Mesenchymal stem cell (in vitro differentiated cells and primary cell): ENCODE data around the gene ANKS1B.

Experiments
- DNase-seq: peaks from one replicate; pipeline ENCODE4 v3.0.0-alpha.2; 2013
- H2AFZ ChIP-seq: one replicate; pipeline ENCODE4 v1.6.1; 2013; ENCODE audit warnings: low read depth, mild to moderate bottlenecking, control low read depth, inconsistent platforms, low read length, moderate library complexity
- H2AK5ac ChIP-seq: 2 replicates; pipeline ENCODE4 v1.6.1; 2013; ENCODE audit warnings: low read length, moderate library complexity, mild to moderate bottlenecking, inconsistent platforms; ENCODE audit not compliant: severe bottlenecking
- H2BK120ac ChIP-seq: one replicate; pipeline ENCODE4 v1.6.1; 2013; ENCODE audit warnings: low read depth, mild to moderate bottlenecking, inconsistent platforms, low read length, moderate library complexity
- H2BK12ac ChIP-seq, 2 experiments: one replicate each; pipeline ENCODE4 v1.6.1; 2013; ENCODE audit warnings: inconsistent platforms in 2 of 2, low read length in 2 of 2, mild to moderate bottlenecking in 2 of 2, moderate library complexity in 2 of 2, control low read depth in 1 of 2
- H2BK15ac ChIP-seq: one replicate; pipeline ENCODE4 v1.6.1; 2013; ENCODE audit warnings: mild to moderate bottlenecking, low read depth, inconsistent platforms; ENCODE audit not compliant: poor library complexity, severe bottlenecking
- H2BK5ac ChIP-seq: 2 replicates; pipeline ENCODE4 v1.6.1; 2013; ENCODE audit warnings: low read depth, mild to moderate bottlenecking, low read length, control low read depth, inconsistent platforms; ENCODE audit not compliant: poor library complexity, severe bottlenecking
- H3K14ac ChIP-seq, 2 experiments: one replicate each; pipeline ENCODE4 v1.6.1; 2013; ENCODE audit warnings: inconsistent platforms in 2 of 2, low read length in 2 of 2, control low read depth in 1 of 2, mild to moderate bottlenecking in 1 of 2, moderate library complexity in 1 of 2
- H3K18ac ChIP-seq, 2 experiments: one replicate each; pipeline ENCODE4 v1.6.1; 2013; ENCODE audit warnings: inconsistent platforms in 2 of 2, low read length in 2 of 2, control low read depth in 1 of 2, low read depth in 1 of 2, mild to moderate bottlenecking in 1 of 2
- H3K23ac ChIP-seq, 2 experiments: one replicate each; pipeline ENCODE4 v1.6.1; 2013; ENCODE audit warnings: inconsistent platforms in 2 of 2, low read length in 2 of 2, mild to moderate bottlenecking in 2 of 2, moderate library complexity in 2 of 2, control low read depth in 1 of 2
- H3K27ac ChIP-seq: 2 replicates; pipeline ENCODE4 v1.5.1; 2013; ENCODE audit warnings: mild to moderate bottlenecking, moderate library complexity, low read length, control low read depth, inconsistent platforms; ENCODE audit not compliant: poor library complexity, severe bottlenecking
- H3K27me3 ChIP-seq, 2 experiments: 2 replicates each; pipeline versions ENCODE4 v1.6.1 to v1.7.0; 2013; ENCODE audit warnings: low read length in 2 of 2, mild to moderate bottlenecking in 2 of 2, moderate library complexity in 2 of 2, control low read depth in 1 of 2, inconsistent platforms in 1 of 2; ENCODE audit not compliant: control insufficient read depth in 1 of 2, insufficient read depth in 1 of 2
- H3K36me3 ChIP-seq, 2 experiments: 2 replicates each; pipeline versions ENCODE4 v1.6.1 to v1.7.0; 2013; ENCODE audit warnings: low read length in 2 of 2, control low read depth in 1 of 2, inconsistent platforms in 1 of 2, low read depth in 1 of 2, mild to moderate bottlenecking in 1 of 2; ENCODE audit not compliant: insufficient read depth in 2 of 2, control insufficient read depth in 1 of 2
- H3K4ac ChIP-seq, 2 experiments: one replicate each; pipeline ENCODE4 v1.6.1; 2013; ENCODE audit warnings: inconsistent platforms in 2 of 2, low read length in 2 of 2, mild to moderate bottlenecking in 2 of 2, moderate library complexity in 2 of 2, control low read depth in 1 of 2, low read depth in 1 of 2
- H3K4me1 ChIP-seq: 2 replicates; pipeline ENCODE4 v1.6.1; 2013; ENCODE audit warnings: low read depth, low read length, control low read depth; ENCODE audit not compliant: control insufficient read depth, insufficient read depth
- H3K4me2 ChIP-seq: 2 replicates; pipeline ENCODE4 v1.6.1; 2013; ENCODE audit warnings: low read length, mild to moderate bottlenecking, inconsistent platforms; ENCODE audit not compliant: poor library complexity, severe bottlenecking
- H3K4me3 ChIP-seq, 2 experiments: 2 replicates each; pipeline versions ENCODE4 v1.5.1 to v1.7.0; 2013; ENCODE audit warnings: low read length in 2 of 2, mild to moderate bottlenecking in 2 of 2, control low read depth in 1 of 2, low read depth in 1 of 2; ENCODE audit not compliant: insufficient read depth in 1 of 2
- H3K79me1 ChIP-seq: replicated peaks from 2 replicates; pipeline ENCODE4 v1.6.1; 2013; ENCODE audit warnings: mild to moderate bottlenecking, control low read depth, low read length, inconsistent platforms; ENCODE audit not compliant: poor library complexity, severe bottlenecking
- H3K9ac ChIP-seq: 2 replicates; pipeline ENCODE4 v1.7.0; 2013; ENCODE audit warnings: mild to moderate bottlenecking, low read length, moderate library complexity
- H3K9me3 ChIP-seq: 2 replicates; pipeline ENCODE4 v1.7.0; 2013; ENCODE audit warnings: mild to moderate bottlenecking, low read length; ENCODE audit not compliant: control insufficient read depth
- H4K8ac ChIP-seq: one replicate; pipeline ENCODE4 v1.6.1; 2013; ENCODE audit warnings: inconsistent platforms, mild to moderate bottlenecking, low read length, moderate library complexity
- H4K91ac ChIP-seq: one replicate; pipeline ENCODE4 v1.6.1; 2013; ENCODE audit warnings: mild to moderate bottlenecking, low read length, inconsistent platforms
- whole genome bisulfite sequencing: methylation state at CpG from one replicate; pipeline ENCODE4 v1.1.7; 2013; ENCODE audit warnings: mixed read lengths; 5-methylcytosine and 5-hydroxymethylcytosine counted together

ANKS1B gene

GRCh38 chr12:98744680-98745079 lies 1240.1 kb downstream of the ANKS1B start:
- Histone ChIP-seq H2BK15ac (no peak overlapping the region), H3K4ac (no peak overlapping the region), H3K23ac (no peak overlapping the region), H3K9me3 (no peaks in the 10 kb centered on the region), H2AFZ (no peak overlapping the region), H3K4me2 (no peak overlapping the region), H3K27me3 (peaks cover 0 to 25% of the 10 kb centered on the region in 2 experiments), H2BK12ac (no peak overlapping the region), H3K79me1 (no peaks in the 10 kb centered on the region), H3K36me3 (peaks cover 0 to 4% of the 10 kb centered on the region in 2 experiments), H2AK5ac (no peak overlapping the region), H3K9ac (no peak overlapping the region), H3K18ac (no peak overlapping the region), H3K4me1 (peaks cover 3% of the 10 kb centered on the region), H2BK5ac (no peak overlapping the region), H3K27ac (no peak overlapping the region), H3K4me3 (no peak overlapping the region), H4K91ac (no peak overlapping the region), H4K8ac (no peak overlapping the region), H3K14ac (no peak overlapping the region), H2BK120ac (no peak overlapping the region)
- no CpG with 5 or more reads among the region's 3 CpGs for WGBS
- DNase-seq, result no peak

GRCh38 chr12:98743362-98743953 lies 1241.3 kb downstream of the ANKS1B start:
- H2AFZ ChIP-seq, result no peak overlapping the region
- no peak overlapping the region for H3K18ac ChIP-seq
- H3K14ac ChIP-seq, result no peak overlapping the region
- no peak overlapping the region for H3K27ac ChIP-seq
- H3K79me1 ChIP-seq, result no peaks in the 10 kb centered on the region
- no peak overlapping the region for H3K23ac ChIP-seq
- H2BK12ac ChIP-seq, result no peak overlapping the region
- H3K4me3 ChIP-seq, result no peak overlapping the region
- no peaks in the 10 kb centered on the region for H3K9me3 ChIP-seq
- no peak overlapping the region for H2BK5ac ChIP-seq
- H2BK120ac ChIP-seq, result no peak overlapping the region
- peak; percentile 33 for DNase-seq
- no peak overlapping the region for H4K91ac ChIP-seq
- no peak overlapping the region for H3K4me2 ChIP-seq
- whole genome bisulfite sequencing, result 0% methylated on average over 2 of the region's 4 CpGs
- no peak overlapping the region for H4K8ac ChIP-seq
- H3K4me1 ChIP-seq, result peaks cover 3% of the 10 kb centered on the region
- no peak overlapping the region for H2AK5ac ChIP-seq
- no peak overlapping the region for H3K9ac ChIP-seq
- no peak overlapping the region for H3K4ac ChIP-seq
- no peak overlapping the region for H2BK15ac ChIP-seq
- peaks cover 0 to 4% of the 10 kb centered on the region in 2 experiments for H3K36me3 ChIP-seq
- H3K27me3 ChIP-seq, result peaks cover 0 to 20% of the 10 kb centered on the region in 2 experiments

- 45% methylated on average over 12 of the region's 12 CpGs for WGBS
- Histone ChIP-seq H2AK5ac (no peak overlapping the region), H2AFZ (no peak overlapping the region), H3K79me1 (no peaks in the 10 kb centered on the region), H2BK5ac (no peak overlapping the region), H3K4me3 (no peak overlapping the region), H3K27ac (no peak overlapping the region), H3K4me1 (peaks cover 4% of the 10 kb centered on the region), H3K9ac (no peak overlapping the region), H4K8ac (no peak overlapping the region), H2BK12ac (no peak overlapping the region), H4K91ac (no peak overlapping the region), H3K36me3 (peaks cover 0 to 4% of the 10 kb centered on the region in 2 experiments), H2BK120ac (no peak overlapping the region), H3K4ac (no peak overlapping the region), H3K23ac (no peak overlapping the region), H3K18ac (no peak overlapping the region), H3K4me2 (no peak overlapping the region), H2BK15ac (peak overlapping the region; percentile 3), H3K9me3 (no peaks in the 10 kb centered on the region), H3K14ac (no peak overlapping the region), H3K27me3 (peaks cover 0 to 11% of the 10 kb centered on the region in 2 experiments)
- no peak for DNase-seq
Observed at GRCh38 chr12:98741556-98742265, 1243.0 kb downstream of the ANKS1B start.

GRCh38 chr12:98741196-98741555 lies 1243.6 kb downstream of the ANKS1B start:
- H3K4me1 ChIP-seq, result peaks cover 4% of the 10 kb centered on the region
- no peak overlapping the region for H2AK5ac ChIP-seq
- H4K91ac ChIP-seq, result no peak overlapping the region
- H3K36me3 ChIP-seq, result peaks cover 2 to 6% of the 10 kb centered on the region in 2 experiments
- no peak overlapping the region for H3K9ac ChIP-seq
- H2BK5ac ChIP-seq, result no peak overlapping the region
- H3K18ac ChIP-seq, result no peak overlapping the region
- no peak overlapping the region for H3K27ac ChIP-seq
- H3K27me3 ChIP-seq, result peaks cover 0 to 6% of the 10 kb centered on the region in 2 experiments
- 95% methylated on average over 4 of the region's 4 CpGs for WGBS
- no peak overlapping the region for H2AFZ ChIP-seq
- no peak overlapping the region for H2BK12ac ChIP-seq
- no peak overlapping the region for H3K4ac ChIP-seq
- DNase-seq, result no peak
- no peak overlapping the region for H4K8ac ChIP-seq
- no peak overlapping the region for H3K4me3 ChIP-seq
- H3K9me3 ChIP-seq, result no peaks in the 10 kb centered on the region
- H2BK120ac ChIP-seq, result no peak overlapping the region
- no peak overlapping the region for H3K4me2 ChIP-seq
- no peak overlapping the region for H2BK15ac ChIP-seq
- H3K79me1 ChIP-seq, result no peaks in the 10 kb centered on the region
- no peak overlapping the region for H3K14ac ChIP-seq
- H3K23ac ChIP-seq, result no peak overlapping the region
